Cerebellar cortex (tissue), 1 donor: ENCODE results near the gene PAM16.

Source experiments
- DNase-seq: peaks from one replicate; pipeline ENCODE4 v3.0.0-alpha.2; 2015; ENCODE audit warnings: low spot score

PAM16 gene

DNA sequence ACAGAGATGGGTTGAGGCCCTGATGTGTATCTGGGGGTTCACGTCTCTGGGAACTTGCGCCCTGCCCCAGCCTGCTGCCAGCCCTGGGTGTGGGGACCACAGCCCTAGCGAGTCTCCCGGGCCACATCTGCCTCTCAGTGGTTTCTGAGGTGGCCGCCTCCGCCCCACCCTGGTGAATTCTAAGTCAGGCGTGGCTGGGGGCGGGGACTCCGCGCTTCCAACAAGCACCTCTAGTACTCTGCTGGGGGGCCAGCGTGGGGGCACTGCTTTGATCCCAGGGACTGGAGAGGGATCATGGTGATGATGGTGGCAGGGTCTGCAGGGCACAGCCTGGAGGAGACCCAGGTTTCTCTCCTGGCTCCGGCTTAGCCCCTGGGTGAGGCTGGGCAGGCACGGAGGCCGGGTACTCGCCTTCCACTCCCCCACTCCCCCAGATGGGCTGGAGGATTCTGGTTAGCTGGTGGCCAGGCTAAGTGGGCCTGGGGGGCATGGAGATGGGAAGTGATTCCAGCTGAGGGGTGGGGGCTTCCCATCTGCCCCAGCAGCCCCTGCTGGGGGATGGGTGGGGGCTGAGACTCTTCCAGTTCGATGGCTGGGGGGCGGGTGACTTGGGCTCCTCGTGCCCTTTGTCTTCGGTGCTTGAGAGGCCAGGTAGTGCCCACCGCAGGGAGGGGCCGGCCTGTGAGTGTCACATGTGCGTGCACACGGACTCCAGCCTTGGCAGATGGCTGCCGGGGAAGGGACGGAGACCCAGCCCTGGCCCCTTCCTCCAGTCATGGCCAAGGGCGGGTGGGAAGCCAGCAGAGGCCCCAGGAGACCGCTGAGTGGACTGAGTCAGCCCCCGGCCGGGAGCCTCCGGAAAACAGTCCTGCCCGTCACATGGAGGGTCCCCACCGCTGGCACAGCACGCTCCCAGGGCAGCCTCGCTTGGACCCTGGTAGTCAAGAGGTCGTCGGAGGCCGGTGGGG, 31.4 kb downstream of the PAM16 start:
- no peak for DNase-seq

GRCh38 chr16:4318967-4319366, 32.2 kb downstream of the PAM16 start:
- no peak for DNase-seq

GRCh38 chr16:4318451-4318910, 32.6 kb downstream of the PAM16 start:
- DNase-seq = no peak

DNA sequence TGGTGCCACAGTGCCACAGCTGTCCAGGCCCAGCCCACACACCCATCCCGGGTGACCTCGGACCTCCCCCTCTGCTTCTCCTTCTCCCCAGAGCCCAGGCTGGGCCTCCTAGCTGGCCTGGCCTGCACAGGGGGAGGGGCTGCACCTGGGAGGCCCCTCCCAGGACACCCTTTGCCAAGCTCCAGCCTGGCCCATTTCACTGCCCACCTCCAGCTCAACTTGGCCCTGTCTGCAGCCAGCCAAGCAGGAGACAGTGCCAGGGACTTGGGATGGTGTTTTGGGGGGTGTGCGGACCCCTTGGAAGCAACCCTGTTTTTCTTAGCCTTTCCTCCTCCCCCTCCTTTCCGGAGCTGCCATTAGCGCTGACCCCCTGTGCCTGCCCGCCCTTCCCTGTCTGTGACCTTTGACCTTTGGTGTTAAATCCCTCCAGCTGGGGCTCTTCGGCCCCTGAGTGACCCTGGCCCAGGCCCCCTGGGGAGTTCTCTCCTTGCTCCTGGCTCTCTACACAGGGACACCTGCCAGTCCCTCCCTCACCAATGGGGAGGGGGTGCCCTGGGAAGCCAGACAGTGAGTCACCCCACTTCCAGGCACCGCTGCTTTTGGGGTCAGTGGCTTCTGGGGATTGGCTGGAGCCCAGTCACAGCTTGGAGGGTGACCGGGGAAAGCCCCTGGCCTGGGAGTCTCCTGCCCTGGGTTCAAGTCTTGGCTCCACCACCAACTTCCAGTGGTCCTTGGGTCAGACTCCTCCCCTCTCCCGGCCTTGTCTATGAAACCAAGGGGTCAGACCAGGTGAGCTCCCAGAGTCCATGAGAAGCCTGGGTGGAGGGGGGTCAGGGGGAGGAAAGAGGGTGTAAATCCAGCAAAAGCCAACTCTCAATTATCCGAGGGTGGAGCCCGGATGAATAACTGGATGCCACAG, 33.3 kb downstream of the PAM16 start:
- DNase-seq = no peak

GRCh38 chr16:4316864-4317531, 34.1 kb downstream of the PAM16 start:
- DNase-seq = peak; percentile 48

GRCh38 chr16:4316108-4316863, 34.8 kb downstream of the PAM16 start:
- DNase-seq = no peak

- DNase-seq = peak; percentile 60
Observed at GRCh38 chr16:4315186-4316107, 35.7 kb downstream of the PAM16 start, which contains the start of gene GLIS2. GLIS2 (plus strand) TSS chr16:4316067; CDS start chr16:4332281, 16,214 bp downstream.

GRCh38 chr16:4314532-4315185, 36.5 kb downstream of the PAM16 start:
- peak; percentile 59 for DNase-seq

DNA sequence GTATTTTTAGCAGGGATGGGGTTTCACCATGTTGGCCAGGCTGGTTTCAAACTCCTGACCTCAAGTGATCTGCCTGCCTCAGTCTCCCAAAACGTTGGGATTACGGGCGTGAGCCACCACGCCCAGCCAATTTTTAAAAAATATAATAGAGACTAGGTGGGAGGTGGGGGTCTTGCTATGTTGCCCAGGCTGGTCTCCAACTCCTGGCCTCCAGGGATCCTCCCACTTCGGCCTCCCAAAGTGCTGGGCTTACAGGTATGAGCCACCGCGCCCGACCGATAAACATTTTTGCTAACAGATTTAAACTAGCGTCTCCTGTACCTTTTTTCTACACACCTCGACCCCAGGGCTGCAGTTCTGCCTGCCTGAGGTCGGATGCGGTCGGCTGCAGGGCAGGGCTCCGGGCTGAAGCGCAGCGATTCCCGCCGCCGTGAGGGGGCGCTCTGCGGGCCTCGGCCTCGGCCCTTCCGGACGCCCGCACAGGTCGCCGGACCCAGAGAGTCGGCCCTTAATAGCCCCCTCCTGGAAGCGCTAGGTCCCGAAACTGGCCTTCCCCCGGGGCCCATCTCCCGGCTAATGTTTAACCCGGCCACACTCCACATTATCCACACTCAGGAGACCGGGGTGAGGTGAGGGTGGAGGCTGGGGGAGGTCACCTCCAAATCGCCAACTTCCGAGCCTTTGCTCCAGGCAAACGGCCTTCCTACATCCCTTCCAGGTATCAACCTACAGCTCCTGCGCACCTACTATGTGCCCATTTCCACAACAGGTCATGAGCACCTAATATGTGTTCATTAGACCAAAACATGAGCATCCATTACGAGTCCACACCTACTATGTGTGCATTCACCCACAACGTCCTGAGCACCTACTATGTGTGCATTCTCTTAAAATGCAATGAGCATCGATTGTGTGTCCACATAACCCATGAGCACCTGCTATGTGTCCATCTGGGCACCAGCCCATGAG, 37.3 kb downstream of the PAM16 start:
- no peak for DNase-seq

DNA sequence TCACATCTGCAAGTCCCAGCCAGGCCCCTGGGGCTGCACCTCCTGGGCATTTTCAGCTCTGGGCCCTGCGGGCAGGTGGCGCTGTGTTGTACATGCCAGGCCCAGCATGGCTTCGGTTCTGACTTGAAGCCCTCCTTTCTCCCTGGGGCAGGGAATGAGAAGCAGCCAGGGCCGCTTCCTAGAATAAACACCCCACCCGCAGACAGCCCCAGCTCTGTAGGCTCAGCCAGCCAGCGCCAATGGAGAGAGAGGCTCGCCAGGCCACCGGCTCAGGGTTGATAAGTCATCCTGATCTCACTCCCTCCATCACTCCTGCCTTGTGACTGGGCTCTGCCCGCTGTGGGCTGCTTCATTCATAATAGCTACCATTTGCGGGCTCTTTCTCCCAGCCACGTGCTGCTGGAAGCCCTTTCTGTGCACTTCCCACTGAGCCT, 41.3 kb downstream of the PAM16 start:
- peak; percentile 53 for DNase-seq

GRCh38 chr16:4309102-4309832, 41.9 kb downstream of the PAM16 start:
- DNase-seq = no peak

DNA sequence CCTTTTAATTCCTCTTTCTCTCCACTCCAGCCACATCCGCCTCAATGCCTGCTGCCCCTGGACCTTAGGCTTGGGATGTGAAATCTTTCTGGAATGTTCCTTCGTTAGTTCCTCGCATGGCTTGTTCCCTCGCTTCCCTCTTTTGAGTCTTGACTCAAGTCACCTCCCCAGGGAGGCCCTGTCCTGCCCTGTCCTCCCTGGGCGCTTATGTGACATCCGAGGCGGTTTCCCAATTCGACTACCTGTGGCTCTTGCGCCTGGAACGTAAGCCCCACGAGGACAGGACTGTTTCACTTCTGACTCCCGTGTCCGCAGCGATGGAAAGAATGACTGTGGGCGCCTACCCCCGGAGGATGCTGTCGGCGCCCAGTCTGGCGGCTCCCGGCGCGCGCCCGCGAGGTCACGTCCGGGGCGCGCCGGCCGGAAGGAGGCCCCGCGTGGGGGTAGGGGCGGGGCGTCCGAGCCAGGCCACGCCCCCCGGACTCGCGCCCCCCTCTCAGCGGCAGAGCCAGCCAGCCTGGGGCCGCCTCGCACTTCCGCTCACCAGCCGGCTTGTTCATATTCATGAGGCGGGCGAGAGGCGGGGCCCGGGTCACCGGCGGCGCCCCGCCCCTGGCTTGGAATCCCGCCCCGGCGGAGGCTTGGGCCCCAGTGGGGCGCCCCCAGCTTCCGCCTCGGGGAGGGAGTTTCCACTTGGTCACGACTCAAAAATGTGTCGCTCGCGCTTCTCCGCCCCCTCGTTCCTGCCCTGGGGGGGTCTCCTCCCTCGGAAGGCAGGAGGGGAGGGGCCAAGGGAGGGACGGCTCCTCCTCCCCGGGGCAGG, 43.7 kb downstream of the PAM16 start:
- DNase-seq = peak; percentile 47

GRCh38 chr16:4306470-4307214, 44.5 kb downstream of the PAM16 start:
- no peak for DNase-seq

- peak; percentile 97 for DNase-seq
Observed at GRCh38 chr16:4303973-4304372, 47.1 kb downstream of the PAM16 start.

- DNase-seq = no peak
Observed at GRCh38 chr16:4301968-4302367, 49.2 kb downstream of the PAM16 start.

- DNase-seq = no peak
Observed at GRCh38 chr16:4301177-4301576, 49.9 kb downstream of the PAM16 start.
